ENCODE data around the gene NOS3.

GRCh38 chr7:151010307-151011096 is 19.7 kb downstream of the NOS3 start:
- TF ChIP-seq POLR2AphosphoS5 (IDR thresholded peaks at IDR 0.05) (no peak), EP300 (conservative IDR thresholded peaks at IDR 0.05; ENCODE audit: poor library complexity, severe bottlenecking) (no peak), CTCF (IDR thresholded peaks at IDR 0.05; ENCODE audit: poor library complexity, severe bottlenecking) (no peak), TAF1 (IDR thresholded peaks at IDR 0.05; ENCODE audit: low read depth) (no peak), REST (IDR thresholded peaks at IDR 0.05; ENCODE audit: borderline replicate concordance) (no peak), EZH2 (IDR thresholded peaks at IDR 0.05; ENCODE audit: borderline replicate concordance, insufficient read depth, low read length, poor library complexity, severe bottlenecking) (no peak), SMC3 (conservative IDR thresholded peaks at IDR 0.05; ENCODE audit: poor library complexity) (no peak), MXI1 (conservative IDR thresholded peaks at IDR 0.05; ENCODE audit: poor library complexity, severe bottlenecking) (no peak), RAD21 (conservative IDR thresholded peaks at IDR 0.05) (no peak)
